SK-N-SH (cell line): ENCODE measurements around the gene UBL7. TPM values are rescaled to one million over a fixed set of nuclear protein-coding genes. Genes with fewer than 3 reads are reported as not detected.

ENCODE experiments used
- CTCF ChIA-PET: fragments of 300-600, 350-600 bp; formaldehyde crosslinking; extraction: SDS; loops from one replicate; lab custom pipeline; 2021; lab: Yijun Ruan, JAX
- POLR2A ChIA-PET: fragments of 350-600 bp; sonication (Branson Sonifier 250); formaldehyde crosslinking; extraction: SDS; loops from one replicate; lab custom pipeline; 2020; ENCODE audit warnings: antibody characterized with exemption, inconsistent platforms; lab: Yijun Ruan, JAX
- DNase-seq: peaks from one replicate; pipeline ENCODE4 v3.0.0; 2012
- H2AFZ ChIP-seq: fragments of 200-600 bp; sonication (generic); 2 replicates; pipeline ENCODE4 v1.8.1; 2016; ENCODE audit warnings: antibody characterized with exemption, mild to moderate bottlenecking, low read depth
- H3F3A ChIP-seq: fragments of 200-600 bp; sonication (generic); replicated peaks from 2 replicates; pipeline ENCODE3; 2016; ENCODE audit warnings: antibody characterized with exemption, mild to moderate bottlenecking; ENCODE audit not compliant: insufficient read depth
- H3K27ac ChIP-seq, 2 experiments: fragments of 200-500 bp in 1 of 2; fragments of 200-600 bp in 1 of 2; sonication (Bioruptor generic) in 1 of 2; sonication (generic), shearing (Covaris generic) in 1 of 2; 2 replicates each; pipeline versions ENCODE4 v1.5.1 to v1.6.1; 2014 to 2016; ENCODE audit warnings: low read depth in 2 of 2, inconsistent platforms in 1 of 2, low read length in 1 of 2, mild to moderate bottlenecking in 1 of 2, mixed read lengths in 1 of 2
- H3K27me3 ChIP-seq: fragments of 200-600 bp; sonication (generic), shearing (Covaris generic); 2 replicates; pipeline ENCODE4 v1.6.1; 2016; ENCODE audit warnings: mixed run types; ENCODE audit not compliant: insufficient read depth
- H3K36me3 ChIP-seq, 2 experiments: fragments of 200-500 bp in 1 of 2; fragments of 200-600 bp in 1 of 2; sonication (Bioruptor generic) in 1 of 2; sonication (generic) in 1 of 2; replicated peaks in 1 of 2; 2 replicates each; pipeline versions ENCODE3 to v1.5.1; 2014 to 2016; ENCODE audit warnings: low read length in 1 of 2, mild to moderate bottlenecking in 1 of 2; ENCODE audit not compliant: insufficient read depth in 2 of 2, control insufficient read depth in 1 of 2
- H3K4me1 ChIP-seq, 2 experiments: fragments of 200-500 bp in 1 of 2; fragments of 200-600 bp in 1 of 2; sonication (Bioruptor generic) in 1 of 2; sonication (generic), shearing (Covaris generic) in 1 of 2; 2 replicates each; pipeline versions ENCODE4 v1.5.1 to v1.6.1; 2014 to 2016; ENCODE audit warnings: low read depth in 1 of 2, low read length in 1 of 2, mixed run types in 1 of 2; ENCODE audit not compliant: insufficient read depth in 2 of 2, control insufficient read depth in 1 of 2
- H3K4me2 ChIP-seq: fragments of 200-600 bp; sonication (generic), shearing (Covaris generic); 2 replicates; pipeline ENCODE4 v1.6.1; 2017; ENCODE audit warnings: mixed run types
- H3K4me3 ChIP-seq, 2 experiments: fragments of 200-500 bp in 1 of 2; fragments of 200-600 bp in 1 of 2; sonication (Bioruptor generic) in 1 of 2; sonication (generic), shearing (Covaris generic) in 1 of 2; 2 replicates each; pipeline versions ENCODE4 v1.5.1 to v1.8.1; 2014 to 2016; ENCODE audit warnings: low read depth in 2 of 2, inconsistent platforms in 1 of 2, low read length in 1 of 2, mild to moderate bottlenecking in 1 of 2, mixed read lengths in 1 of 2, moderate library complexity in 1 of 2
- H3K79me2 ChIP-seq: fragments of 200-600 bp; sonication (generic); 2 replicates; pipeline ENCODE4 v1.8.1; 2017; ENCODE audit warnings: mild to moderate bottlenecking; ENCODE audit not compliant: insufficient read depth
- H3K9ac ChIP-seq: fragments of 200-600 bp; sonication (generic); 2 replicates; pipeline ENCODE4 v1.6.1; 2017; ENCODE audit warnings: mixed run types
- H3K9me2 ChIP-seq: fragments of 200-600 bp; sonication (generic); 2 replicates; pipeline ENCODE4 v1.6.1; 2017; ENCODE audit warnings: mixed run types
- H3K9me3 ChIP-seq: fragments of 200-600 bp; sonication (generic); 2 replicates; pipeline ENCODE4 v1.6.1; 2017; ENCODE audit warnings: mixed run types, mild to moderate bottlenecking, moderate library complexity
- H4K20me1 ChIP-seq: fragments of 200-600 bp; sonication (generic); 2 replicates; pipeline ENCODE4 v1.6.1; 2017; ENCODE audit warnings: mild to moderate bottlenecking, mixed run types; ENCODE audit not compliant: insufficient read depth
- CTCF ChIP-seq: fragments of 200-600 bp; sonication (generic); IDR thresholded peaks from 2 replicates; pipeline ENCODE4 v1.6.1; 2017; ENCODE audit warnings: antibody characterized with exemption, mild to moderate bottlenecking, moderate library complexity
- MEF2A ChIP-seq: IDR thresholded peaks from 2 replicates; pipeline ENCODE4 v1.4.0; 2012; ENCODE audit warnings: low read depth, borderline replicate concordance
- NRF1 ChIP-seq: IDR thresholded peaks from 2 replicates; pipeline ENCODE4 v1.6.1; 2012; ENCODE audit warnings: low read depth, mild to moderate bottlenecking, low read length
- PBX3 ChIP-seq: IDR thresholded peaks from 2 replicates; pipeline ENCODE4; 2012
- RFX5 ChIP-seq: IDR thresholded peaks from 2 replicates; pipeline ENCODE4 v1.6.1; 2012; ENCODE audit warnings: mild to moderate bottlenecking, improper control_type of control experiment, low read length
- RXRA ChIP-seq: IDR thresholded peaks from 2 replicates; pipeline ENCODE4 v1.4.0; 2012; ENCODE audit warnings: low read depth, mild to moderate bottlenecking, borderline replicate concordance
- SIN3A ChIP-seq: IDR thresholded peaks from 2 replicates; pipeline ENCODE4 v1.6.1; 2012; ENCODE audit warnings: low read depth, mild to moderate bottlenecking, low read length, moderate library complexity, borderline replicate concordance
- TEAD4 ChIP-seq: IDR thresholded peaks from 2 replicates; pipeline ENCODE4 v1.4.0; 2012; ENCODE audit warnings: mild to moderate bottlenecking, borderline replicate concordance; ENCODE audit not compliant: insufficient read depth
- YY1 ChIP-seq: IDR thresholded peaks from 2 replicates; pipeline ENCODE4 v1.4.0; 2012; ENCODE audit warnings: low read depth, mild to moderate bottlenecking
- WGBS: methylation state at CpG from one replicate; pipeline ENCODE4 v1.1.6; 2017; ENCODE audit warnings: low lambda C conversion rate; 5-methylcytosine and 5-hydroxymethylcytosine counted together
- polyA plus RNA-seq, 3 experiments: library from polyadenylated mRNA; depleted of rRNA; stranded (reverse); fragments of >200 nt; gene quantifications; 2 replicates each; pipeline ENCODE4 v1.2.3, GENCODE V29; 2012

Gene UBL7
- polyA plus RNA-seq, 1 of the 3 experiments (the other 2 are of a cell fraction) = 81.1 TPM

DNA sequence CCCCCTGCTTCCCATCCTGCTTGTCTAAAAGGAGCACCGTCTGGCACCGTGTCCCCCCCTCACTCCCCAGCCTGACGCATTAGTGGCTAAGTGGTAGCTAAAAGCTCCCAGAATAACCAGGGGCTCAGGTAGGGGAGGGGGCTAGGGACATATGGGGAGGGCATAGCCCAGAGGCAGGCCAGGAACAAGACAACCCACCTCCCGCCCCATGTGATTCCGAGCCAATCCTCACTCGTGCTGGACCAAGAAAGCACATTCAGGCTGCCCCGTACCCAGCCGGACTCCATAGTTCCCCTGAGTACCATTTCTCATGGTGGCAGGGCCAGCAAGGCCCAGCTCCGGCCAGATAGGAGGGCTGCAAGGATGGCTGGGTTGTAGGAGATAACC is 38.7 kb downstream of the UBL7 start:
- H3K9ac ChIP-seq = no peak overlapping the region
- H3K9me3 ChIP-seq = no peaks in the 10 kb centered on the region
- H3F3A ChIP-seq = no peaks in the 10 kb centered on the region
- POLR2A ChIA-PET = no interaction called here
- no peak overlapping the region for H2AFZ ChIP-seq
- H3K27ac ChIP-seq = no peak overlapping the region
- H3K4me2 ChIP-seq = peak overlapping the region; percentile 53
- H3K36me3 ChIP-seq = no peaks in the 10 kb centered on the region
- WGBS = 80% methylated on average over 1 of the region's 9 CpGs
- H3K4me1 ChIP-seq = peaks cover 21 to 34% of the 10 kb centered on the region in 2 experiments; a peak in 3 of 4 replicates
- TF ChIP-seq PBX3 (no peak), NRF1 (no peak), TEAD4 (no peak), CTCF (no peak), RFX5 (no peak), MEF2A (no peak)
- no peaks in the 10 kb centered on the region for H3K79me2 ChIP-seq
- H3K27me3 ChIP-seq = no peaks in the 10 kb centered on the region
- H3K9me2 ChIP-seq = no peaks in the 10 kb centered on the region
- no peaks in the 10 kb centered on the region for H4K20me1 ChIP-seq
- CTCF ChIA-PET = interaction anchor here (0.6 to 2.4 kb wide), 5 partner anchors 40 to 257 kb away, joined by 3 to 12 read pairs (median 3); no protein-coding TSS in a partner anchor
- no peak overlapping the region for H3K4me3 ChIP-seq
- peak; percentile 47 for DNase-seq

- TF ChIP-seq SIN3A (no peak), RFX5 (no peak), YY1 (no peak), RXRA (no peak)
- TF ChIP-seq, all 33 proteins: peak for 0
These were observed 39.4 kb downstream of the UBL7 start for GRCh38 chr15:74421302-74422245.

More at GRCh38 chr15:74421302-74422245, 39.4 kb downstream of the UBL7 start:
- Histone ChIP-seq H4K20me1 (no peaks in the 10 kb centered on the region), H3F3A (no peaks in the 10 kb centered on the region), H2AFZ (no peak overlapping the region), H3K27ac (no peak overlapping the region), H3K27me3 (no peaks in the 10 kb centered on the region), H3K79me2 (no peaks in the 10 kb centered on the region), H3K4me2 (no peak overlapping the region), H3K9me3 (no peaks in the 10 kb centered on the region), H3K9me2 (no peaks in the 10 kb centered on the region), H3K4me3 (no peak overlapping the region), H3K9ac (no peak overlapping the region), H3K36me3 (no peaks in the 10 kb centered on the region), H3K4me1 (peaks cover 21 to 34% of the 10 kb centered on the region in 2 experiments; a peak in 3 of 4 replicates)
- no peak for DNase-seq
- 89% methylated on average over 17 of the region's 20 CpGs for WGBS
- CTCF ChIA-PET = interaction anchor here (0.6 to 2.4 kb wide), 2 partner anchors 39 to 48 kb away, joined by 3 to 12 read pairs; no protein-coding TSS in a partner anchor
- POLR2A ChIA-PET = interaction anchor here (1.3 kb wide), 1 partner anchor 12 kb away, joined by 3 read pairs; no protein-coding TSS in a partner anchor
